GM18517 (cell line): ENCODE data around the gene AMD1.
"Not testable (repeated sequence)": the region's sequence is repeated elsewhere in the genome, so short reads cannot be mapped to it uniquely, and the experiment has no call there.

ENCODE experiments used
- ATAC-seq: cut with Tn5 transposase; IDR thresholded peaks from one replicate; pipeline ENCODE4 v1.9.1; 2021; ENCODE audit warnings: mild to moderate bottlenecking, moderate library complexity; ENCODE audit not compliant: unreplicated experiment

Gene AMD1

GRCh38 chr6:110876806-110877564 is 2.4 kb downstream of the AMD1 start:
- no peak for ATAC-seq

GRCh38 chr6:110877569-110877968 is 3.0 kb downstream of the AMD1 start:
- no peak for ATAC-seq

GRCh38 chr6:110878751-110879522 is 4.4 kb downstream of the AMD1 start:
- ATAC-seq = no peak

- no peak for ATAC-seq
Measured at GRCh38 chr6:110880651-110881050, 6.1 kb downstream of the AMD1 start.

GRCh38 chr6:110881546-110882273 is 7.1 kb downstream of the AMD1 start:
- ATAC-seq = no peak

GRCh38 chr6:110882274-110882619 is 7.7 kb downstream of the AMD1 start:
- no peak for ATAC-seq

GRCh38 chr6:110882824-110883554 is 8.4 kb downstream of the AMD1 start:
- ATAC-seq = no peak

- no peak for ATAC-seq
Measured at GRCh38 chr6:110884321-110884720, 9.7 kb downstream of the AMD1 start.

GRCh38 chr6:110885526-110885925 is 10.9 kb downstream of the AMD1 start:
- no peak for ATAC-seq

- ATAC-seq = no peak
Measured at GRCh38 chr6:110886555-110887167, 12.1 kb downstream of the AMD1 start.

- no peak for ATAC-seq
Measured at GRCh38 chr6:110890288-110890687, 15.7 kb downstream of the AMD1 start.

GRCh38 chr6:110895907-110896608 is 21.5 kb downstream of the AMD1 start:
- no peak for ATAC-seq

GRCh38 chr6:110897433-110897832 is 22.8 kb downstream of the AMD1 start:
- ATAC-seq = no peak

- no peak for ATAC-seq
Measured at GRCh38 chr6:110898111-110898510, 23.5 kb downstream of the AMD1 start.

GRCh38 chr6:110900028-110900598 is 25.5 kb downstream of the AMD1 start:
- no peak for ATAC-seq

GRCh38 chr6:110901601-110902000 is 27.0 kb downstream of the AMD1 start:
- not testable (repeated sequence) for ATAC-seq

- ATAC-seq = no peak
Measured at GRCh38 chr6:110902091-110902490, 27.5 kb downstream of the AMD1 start.

GRCh38 chr6:110906273-110906672 is 31.7 kb downstream of the AMD1 start:
- ATAC-seq = not testable (repeated sequence)

GRCh38 chr6:110930781-110931180 is 56.2 kb downstream of the AMD1 start:
- no peak for ATAC-seq

- no peak for ATAC-seq
Measured at GRCh38 chr6:110933912-110934311, 59.3 kb downstream of the AMD1 start.
